H1 (cell line): Measurements from ENCODE around the gene XAF1. TPM values are rescaled to one million over a fixed set of nuclear protein-coding genes. Genes with fewer than 3 reads are reported as not detected.

Experiments
- CTCF ChIA-PET: fragments of 300-600 bp; sonication (Branson Sonifier 250); formaldehyde crosslinking; loops from one replicate; lab custom pipeline; 2021; ENCODE audit not compliant: partially characterized antibody; lab: Charles Lee
- POLR2A ChIA-PET: fragments of 300-600 bp; sonication (Branson Sonifier 250); formaldehyde crosslinking; loops from one replicate; lab custom pipeline; 2021; ENCODE audit warnings: inconsistent platforms; ENCODE audit not compliant: partially characterized antibody; lab: Charles Lee
- DNase-seq, 2 experiments: peaks; one replicate each; pipeline versions ENCODE4 v3.0.0 to v3.0.0-alpha.2; 2010 to 2022; ENCODE audit warnings: low spot score in 2 of 2, low read depth in 1 of 2, mixed read lengths in 1 of 2
- FAIRE-seq: peaks from 2 replicates; lab custom pipeline; 2011; peaks lifted over from hg19 to GRCh38; lab: Jason Lieb, UNC
- H2AFZ ChIP-seq: 2 replicates; pipeline ENCODE4 v1.8.1; 2012; ENCODE audit warnings: low read length, inconsistent platforms
- H2AK5ac ChIP-seq: 2 replicates; pipeline ENCODE4 v1.6.1; 2013; ENCODE audit warnings: low read depth, low read length
- H2BK120ac ChIP-seq: replicated peaks from 2 replicates; pipeline ENCODE3; 2013; ENCODE audit warnings: low read depth, low read length, inconsistent platforms
- H2BK12ac ChIP-seq: 2 replicates; pipeline ENCODE4 v1.6.1; 2013; ENCODE audit warnings: low read depth, low read length
- H2BK15ac ChIP-seq: 2 replicates; pipeline ENCODE4 v1.6.1; 2013; ENCODE audit warnings: low read length
- H2BK20ac ChIP-seq: 2 replicates; pipeline ENCODE4 v1.6.1; 2013; ENCODE audit warnings: low read length
- H2BK5ac ChIP-seq: 2 replicates; pipeline ENCODE4 v1.6.1; 2013; ENCODE audit warnings: low read depth, low read length
- H3K14ac ChIP-seq: 2 replicates; pipeline ENCODE4 v1.6.1; 2013; ENCODE audit warnings: inconsistent platforms; ENCODE audit not compliant: insufficient read length
- H3K18ac ChIP-seq: 2 replicates; pipeline ENCODE4 v1.6.1; 2013; ENCODE audit warnings: low read length; ENCODE audit errors: extremely low read depth
- H3K23ac ChIP-seq: 2 replicates; pipeline ENCODE4 v1.6.1; 2013; ENCODE audit warnings: inconsistent platforms; ENCODE audit not compliant: insufficient read length
- H3K23me2 ChIP-seq: 2 replicates; pipeline ENCODE4 v1.6.1; 2013; ENCODE audit warnings: low read depth, low read length
- H3K27ac ChIP-seq: 2 replicates; pipeline ENCODE4 v1.6.1; 2011; ENCODE audit warnings: low read depth, low read length, inconsistent platforms
- H3K27me3 ChIP-seq, 4 experiments: replicated peaks in 1 of 4; 1 replicate in 1 of 4; 2 replicates in 3 of 4; pipeline versions ENCODE4 v1.6.1 to v1.8.1; 2011 to 2013; ENCODE audit warnings: low read length in 3 of 4, mild to moderate bottlenecking in 3 of 4, inconsistent platforms in 2 of 4, mixed read lengths in 2 of 4, moderate library complexity in 1 of 4; ENCODE audit not compliant: control insufficient read depth in 3 of 4, insufficient read depth in 3 of 4; ENCODE audit errors: extremely low read depth in 1 of 4
- H3K36me3 ChIP-seq, 4 experiments: 2 replicates each; pipeline versions ENCODE4 v1.6.1 to v1.8.1; 2011 to 2013; ENCODE audit warnings: mild to moderate bottlenecking in 4 of 4, low read length in 3 of 4, moderate library complexity in 2 of 4, control low read depth in 1 of 4, inconsistent platforms in 1 of 4; ENCODE audit not compliant: insufficient read depth in 4 of 4, control insufficient read depth in 2 of 4
- H3K4ac ChIP-seq: replicated peaks from 2 replicates; pipeline ENCODE3; 2013; ENCODE audit warnings: low read length, low read depth, mixed read lengths, inconsistent platforms; ENCODE audit not compliant: insufficient read length
- H3K4me1 ChIP-seq, 4 experiments: replicated peaks in 1 of 4; 1 replicate in 1 of 4; 2 replicates in 3 of 4; pipeline versions ENCODE4 v1.6.1 to v1.8.1; 2011 to 2013; ENCODE audit warnings: low read length in 3 of 4, inconsistent platforms in 2 of 4, mixed read lengths in 1 of 4; ENCODE audit not compliant: insufficient read depth in 4 of 4, control insufficient read depth in 3 of 4
- H3K4me2 ChIP-seq, 2 experiments: 2 replicates each; pipeline versions ENCODE4 v1.6.1 to v1.8.1; 2011 to 2013; ENCODE audit warnings: low read depth in 2 of 2, low read length in 2 of 2, control low read depth in 1 of 2, inconsistent platforms in 1 of 2, mild to moderate bottlenecking in 1 of 2; ENCODE audit not compliant: insufficient read depth in 1 of 2
- H3K4me3 ChIP-seq, 4 experiments: fragments of 200-600, 300-600 bp in 1 of 4; sonication (generic), shearing (Covaris generic), sonication (Bioruptor Twin) in 1 of 4; 2 replicates each; pipeline versions ENCODE4 v1.5.1 to v1.8.1; 2011 to 2016; ENCODE audit warnings: low read length in 4 of 4, low read depth in 3 of 4, control low read depth in 2 of 4, inconsistent platforms in 2 of 4, mild to moderate bottlenecking in 2 of 4, mixed read lengths in 1 of 4, moderate library complexity in 1 of 4; ENCODE audit not compliant: insufficient read depth in 2 of 4; ENCODE audit errors: extremely low read depth in 1 of 4
- H3K56ac ChIP-seq: replicated peaks from 2 replicates; pipeline ENCODE3; 2013; ENCODE audit warnings: low read depth, mild to moderate bottlenecking, mixed read lengths, low read length, inconsistent platforms; ENCODE audit not compliant: insufficient read length
- H3K79me1 ChIP-seq: 2 replicates; pipeline ENCODE4 v1.6.1; 2013; ENCODE audit warnings: low read depth, low read length, control low read depth
- H3K79me2 ChIP-seq, 2 experiments: 2 replicates each; pipeline versions ENCODE4 v1.6.1 to v1.8.1; 2012 to 2013; ENCODE audit warnings: low read length in 2 of 2, mild to moderate bottlenecking in 2 of 2, inconsistent platforms in 1 of 2; ENCODE audit not compliant: insufficient read depth in 2 of 2, control insufficient read depth in 1 of 2
- H3K9ac ChIP-seq, 4 experiments: replicated peaks in 1 of 4; 1 replicate in 1 of 4; 2 replicates in 3 of 4; pipeline versions ENCODE4 v1.6.1 to v1.8.1; 2011 to 2013; ENCODE audit warnings: low read depth in 3 of 4, low read length in 3 of 4, control low read depth in 2 of 4, mild to moderate bottlenecking in 2 of 4, moderate library complexity in 2 of 4, inconsistent platforms in 1 of 4; ENCODE audit errors: extremely low read depth in 1 of 4
- H3K9me3 ChIP-seq, 2 experiments: 2 replicates each; pipeline versions ENCODE4 v1.6.1 to v1.8.1; 2012 to 2013; ENCODE audit warnings: mild to moderate bottlenecking in 2 of 2, moderate library complexity in 2 of 2, control low read depth in 1 of 2, inconsistent platforms in 1 of 2, low read depth in 1 of 2, low read length in 1 of 2, mixed read lengths in 1 of 2; ENCODE audit not compliant: insufficient read depth in 2 of 2
- H4K20me1 ChIP-seq, 2 experiments: replicated peaks in 1 of 2; 2 replicates each; pipeline versions ENCODE3 to v1.8.1; 2011 to 2013; ENCODE audit warnings: inconsistent platforms in 2 of 2, low read length in 2 of 2, mild to moderate bottlenecking in 1 of 2; ENCODE audit not compliant: insufficient read depth in 2 of 2, control insufficient read depth in 1 of 2
- H4K5ac ChIP-seq: 2 replicates; pipeline ENCODE4 v1.6.1; 2013; ENCODE audit warnings: low read length, low read depth, mixed read lengths, inconsistent platforms; ENCODE audit not compliant: insufficient read length
- H4K8ac ChIP-seq: 2 replicates; pipeline ENCODE4 v1.8.0; 2013; ENCODE audit warnings: mild to moderate bottlenecking, moderate library complexity, low read length, inconsistent platforms; ENCODE audit not compliant: insufficient read depth; ENCODE audit errors: extremely low read depth
- H4K91ac ChIP-seq: replicated peaks from 2 replicates; pipeline ENCODE3; 2013; ENCODE audit warnings: low read length, mixed read lengths, inconsistent platforms; ENCODE audit not compliant: insufficient read length
- CEBPB ChIP-seq: IDR thresholded peaks from 2 replicates; pipeline ENCODE4 v1.6.1; 2012; ENCODE audit warnings: low read depth, low read length
- CHD1 ChIP-seq: IDR thresholded peaks from 2 replicates; pipeline ENCODE4 v1.6.1; 2012; ENCODE audit warnings: low read depth, low read length, improper control_type of control experiment
- MAX ChIP-seq: IDR thresholded peaks from 2 replicates; pipeline ENCODE4 v1.6.1; 2012; ENCODE audit warnings: inconsistent platforms
- NRF1 ChIP-seq: IDR thresholded peaks from 2 replicates; pipeline ENCODE4 v1.6.1; 2011; ENCODE audit warnings: mild to moderate bottlenecking, low read depth, low read length, improper control_type of control experiment
- WGBS, 2 experiments: shearing (Covaris generic) in 1 of 2; methylation state at CpG; one replicate each; pipeline versions ENCODE4 v1.1.6 to v1.1.7; 2013 to 2015; ENCODE audit warnings: low lambda C conversion rate in 2 of 2, mixed read lengths in 2 of 2, inconsistent platforms in 1 of 2, low coverage in 1 of 2, missing lambda C conversion rate in 1 of 2; ENCODE audit not compliant: insufficient replicate concordance in 2 of 2, insufficient coverage in 1 of 2, insufficient read length in 1 of 2; ENCODE audit errors: extremely low coverage in 1 of 2, missing lambda C conversion rate in 1 of 2; 5-methylcytosine and 5-hydroxymethylcytosine counted together
- polyA plus RNA-seq, 7 experiments: library from polyadenylated mRNA; depleted of rRNA in 3 of 7; stranded (reverse) in 5 of 7; unstranded in 2 of 7; fragments of >200 nt in 5 of 7; fragments of 200-250 nt in 2 of 7; gene quantifications; 1 replicate in 5 of 7; 2 replicates in 1 of 7; 4 replicates in 1 of 7; pipeline versions ENCODE4 v1.2.1 to v1.2.3, GENCODE V29; 2011 to 2013; ENCODE audit warnings: missing spikeins in 2 of 7, mixed read lengths in 2 of 7
- total RNA-seq: library from RNA; stranded (reverse); fragmentation: NEBNext Ultra II Directional; extraction: Animal tissue kit (Norgen Biotek cat#: 25700); gene quantifications from 2 replicates; pipeline ENCODE4 v1.2.1, GENCODE V29; 2021
- TF ChIP-seq, protein P1 (sequence below): IDR thresholded peaks from 2 replicates; pipeline ENCODE4 v1.6.1; 2011; ENCODE audit warnings: low read length, improper control_type of control experiment

Gene XAF1
- total and polyA plus RNA-seq, 2 of the 8 experiments (the other 6 are each of a cell fraction or from before 2014, with no cell fraction given) = not detected

DNA sequence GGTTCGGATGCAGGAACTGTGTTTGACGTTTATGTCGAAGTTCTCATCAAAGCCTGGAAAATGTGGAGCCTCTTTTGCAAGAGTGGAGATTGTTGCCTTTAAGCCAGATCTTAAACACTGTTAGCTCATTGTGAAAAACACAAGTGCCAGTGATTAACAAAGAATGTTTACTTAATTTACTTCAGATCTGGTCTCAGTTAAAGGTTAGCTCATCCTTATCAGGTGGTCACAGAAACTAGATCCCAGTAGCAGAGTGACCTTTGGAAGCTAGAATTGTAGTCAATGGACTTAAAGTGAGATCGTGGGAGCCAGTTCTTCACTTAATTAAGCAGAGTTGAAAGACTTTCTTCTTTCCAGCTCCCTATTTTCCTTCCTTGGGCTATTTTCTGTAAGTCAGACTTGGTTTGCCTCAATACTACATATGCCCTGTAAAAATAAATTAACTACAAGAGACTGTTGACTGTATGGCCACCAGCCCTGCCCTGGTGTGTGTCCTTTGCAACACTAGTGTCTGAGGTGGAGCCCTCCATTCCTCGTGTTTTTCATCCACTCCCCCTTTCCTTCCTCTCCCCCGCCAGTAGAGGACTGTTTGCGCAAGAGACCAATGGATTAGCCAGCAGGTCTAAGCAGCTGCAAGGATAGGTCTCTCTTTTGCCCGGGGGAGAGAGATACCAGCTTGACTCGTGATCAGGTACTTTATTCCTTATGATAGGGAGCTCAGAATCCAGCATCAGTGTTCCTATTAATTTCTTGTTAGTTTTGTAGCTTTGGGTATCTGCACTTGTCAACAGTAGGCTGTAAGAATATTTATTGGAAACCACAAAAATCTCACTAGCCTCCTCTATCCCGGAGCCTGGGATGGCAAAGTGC, 40.4 kb downstream of the XAF1 start:
- WGBS, 2 experiments = 79% methylated on average over 10 of the region's 10 CpGs; no CpG with 5 or more reads in 1 of the 2 experiments
- no peak overlapping the region for H3K14ac ChIP-seq
- H4K5ac ChIP-seq = no peak overlapping the region
- H3K23ac ChIP-seq = no peak overlapping the region
- no peak overlapping the region for H2BK5ac ChIP-seq
- H3K56ac ChIP-seq = no peak overlapping the region
- H3K79me2 ChIP-seq = no peaks in the 10 kb centered on the region
- H3K4me2 ChIP-seq = no peak overlapping the region
- no peak overlapping the region for H4K91ac ChIP-seq
- H3K23me2 ChIP-seq = no peaks in the 10 kb centered on the region; the same call in 1 of the 2 replicates
- no peaks in the 10 kb centered on the region for H4K20me1 ChIP-seq
- POLR2A ChIA-PET = no interaction called here
- TF ChIP-seq CHD1 (no peak), NRF1 (no peak), MAX (no peak), CEBPB (peak; percentile 86)
- TF ChIP-seq, protein P1, sequence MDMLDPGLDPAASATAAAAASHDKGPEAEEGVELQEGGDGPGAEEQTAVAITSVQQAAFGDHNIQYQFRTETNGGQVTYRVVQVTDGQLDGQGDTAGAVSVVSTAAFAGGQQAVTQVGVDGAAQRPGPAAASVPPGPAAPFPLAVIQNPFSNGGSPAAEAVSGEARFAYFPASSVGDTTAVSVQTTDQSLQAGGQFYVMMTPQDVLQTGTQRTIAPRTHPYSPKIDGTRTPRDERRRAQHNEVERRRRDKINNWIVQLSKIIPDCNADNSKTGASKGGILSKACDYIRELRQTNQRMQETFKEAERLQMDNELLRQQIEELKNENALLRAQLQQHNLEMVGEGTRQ = no peak
- TF ChIP-seq, all 59 proteins: peak for 1
- Histone ChIP-seq H2BK120ac (no peak overlapping the region), H3K4me3 (no peak overlapping the region), H3K9me3 (no peaks in the 10 kb centered on the region), H2AFZ (no peak overlapping the region), H3K36me3 (no peaks in the 10 kb centered on the region), H3K18ac (no peak overlapping the region), H3K79me1 (no peaks in the 10 kb centered on the region; the same call in 1 of the 2 replicates), H3K27me3 (peaks cover 0 to 9% (median 2%) of the 10 kb centered on the region in 4 experiments; a peak in 2 of 7 replicates), H3K27ac (no peak overlapping the region), H4K8ac (no peak overlapping the region), H2AK5ac (no peak overlapping the region), H3K4ac (no peak overlapping the region), H3K4me1 (peaks cover 5 to 16% (median 6%) of the 10 kb centered on the region in 4 experiments), H2BK15ac (no peak overlapping the region), H2BK12ac (no peak overlapping the region), H3K9ac (no peak overlapping the region), H2BK20ac (no peak overlapping the region)
- DNase-seq (no peak), FAIRE-seq (no peak)
- CTCF ChIA-PET = interaction anchor here (2.7 kb wide), 1 partner anchor 95 kb away, joined by 8 read pairs; no protein-coding TSS in a partner anchor
